ENCODE data around the gene HIF3A. TPM values are rescaled to one million over a fixed set of nuclear protein-coding genes. Genes with fewer than 3 reads are reported as not detected.

Gene HIF3A
- total RNA-seq, 1 experiment from 2014 or later, result not detected

DNA sequence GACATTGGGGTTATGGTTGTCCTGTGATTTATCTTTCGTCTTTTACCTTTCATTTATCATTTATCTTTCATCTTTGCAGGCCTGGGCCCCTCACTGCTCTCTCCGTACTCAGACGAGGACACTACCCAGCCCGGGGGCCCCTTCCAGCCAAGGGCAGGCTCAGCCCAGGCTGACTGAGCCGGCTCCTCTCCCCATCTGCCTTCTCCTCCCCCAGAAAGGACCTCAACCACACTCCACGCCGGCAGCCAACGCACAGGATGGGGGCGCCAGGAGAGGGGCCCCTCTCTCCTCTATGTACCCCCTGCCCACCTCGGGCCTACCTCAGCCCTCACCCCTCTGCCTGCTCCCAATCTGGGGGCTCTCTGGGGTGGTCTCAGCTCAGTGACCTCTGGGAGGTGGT lies 42.6 kb downstream of the HIF3A start:
- H3K27ac ChIP-seq (ENCODE audit: low read length), result no peak overlapping the region
- CTCF ChIA-PET, result no interaction called here
- in situ Hi-C loops (cut with HindIII; ENCODE audit: low pct_unique_long_range_greater_than_20kb, low sequenced_read_pairs), result no loop called here
- DNase-seq (ENCODE audit: low read depth, low spot score) (no peak), ATAC-seq (no peak)
- TF ChIP-seq TCF7L2 (IDR thresholded peaks at IDR 0.05; ENCODE audit: low read depth, low read length), result no peak
- no peak for TF ChIP-seq REST (IDR thresholded peaks at IDR 0.05; ENCODE audit: insufficient read depth in 1 of 2, low read depth in 2 of 2, low read length in 1 of 2)
- no peak for TF ChIP-seq SIN3A (IDR thresholded peaks at IDR 0.05; ENCODE audit: borderline replicate concordance, insufficient read depth, low read depth, low read length)
- BruUV-seq (replicated peaks), result no TSS peak
- no peak overlapping the region for H3K4me3 ChIP-seq (ENCODE audit: low read depth in 2 of 2, low read length in 2 of 2)
- no peaks in the 10 kb centered on the region for H3K27me3 ChIP-seq (ENCODE audit: control insufficient read depth, insufficient read depth, low read length)
- no peaks in the 10 kb centered on the region for H3K36me3 ChIP-seq (ENCODE audit: control insufficient read depth, insufficient read depth, low read length)
- POLR2A ChIA-PET, result no interaction called here
- H3K9me3 ChIP-seq (ENCODE audit: control insufficient read depth, insufficient read depth, low read depth, low read length), result no peaks in the 10 kb centered on the region
- H3K4me1 ChIP-seq (ENCODE audit: control insufficient read depth, insufficient read depth, low read length), result no peaks in the 10 kb centered on the region
- intact Hi-C loops (cut with micrococcal nuclease; ENCODE audit: unreplicated experiment), result no loop called here

DNA sequence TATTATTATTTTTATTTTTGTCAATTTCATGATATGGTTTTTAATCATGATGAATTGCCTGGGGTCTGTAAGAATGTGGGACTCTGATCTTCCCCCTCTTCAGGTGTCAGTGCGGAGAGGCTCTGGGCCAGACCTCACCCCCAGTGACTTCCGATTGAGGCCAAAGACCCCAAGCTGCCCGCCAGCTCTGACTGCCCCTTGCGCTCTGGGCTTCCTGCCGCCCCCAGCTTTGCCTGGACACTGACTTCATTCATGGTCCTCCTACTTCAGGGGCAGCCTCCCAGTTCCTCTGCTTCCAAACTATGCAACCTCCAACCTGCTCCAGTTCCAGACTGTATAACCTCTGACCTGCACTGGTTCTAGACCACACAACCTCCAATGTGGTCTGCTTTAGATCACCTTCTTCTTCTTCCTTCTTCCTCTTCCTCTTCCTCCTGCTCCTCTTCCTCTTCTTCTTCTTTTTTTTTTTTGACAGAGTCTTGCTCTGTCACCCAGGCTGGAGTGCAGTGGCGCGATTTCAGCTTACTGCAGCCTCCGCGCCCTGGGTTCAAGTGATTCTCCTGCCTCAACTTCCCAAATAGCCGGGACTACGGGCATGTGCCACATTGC lies 43.3 kb downstream of the HIF3A start:
- H3K4me3 ChIP-seq (ENCODE audit: low read depth in 2 of 2, low read length in 2 of 2), result no peak overlapping the region
- ATAC-seq (no peak), DNase-seq (ENCODE audit: low read depth, low spot score) (no peak)
- BruUV-seq (replicated peaks), result no TSS peak
- H3K9me3 ChIP-seq (ENCODE audit: control insufficient read depth, insufficient read depth, low read depth, low read length), result no peaks in the 10 kb centered on the region
- no peaks in the 10 kb centered on the region for H3K27me3 ChIP-seq (ENCODE audit: control insufficient read depth, insufficient read depth, low read length)
- CTCF ChIA-PET, result no interaction called here
- no peak for TF ChIP-seq SIN3A (IDR thresholded peaks at IDR 0.05; ENCODE audit: borderline replicate concordance, insufficient read depth, low read depth, low read length)
- TF ChIP-seq POLR2AphosphoS5 (IDR thresholded peaks at IDR 0.05; ENCODE audit: low read depth, low read length), result no peak
- TF ChIP-seq, protein P1, sequence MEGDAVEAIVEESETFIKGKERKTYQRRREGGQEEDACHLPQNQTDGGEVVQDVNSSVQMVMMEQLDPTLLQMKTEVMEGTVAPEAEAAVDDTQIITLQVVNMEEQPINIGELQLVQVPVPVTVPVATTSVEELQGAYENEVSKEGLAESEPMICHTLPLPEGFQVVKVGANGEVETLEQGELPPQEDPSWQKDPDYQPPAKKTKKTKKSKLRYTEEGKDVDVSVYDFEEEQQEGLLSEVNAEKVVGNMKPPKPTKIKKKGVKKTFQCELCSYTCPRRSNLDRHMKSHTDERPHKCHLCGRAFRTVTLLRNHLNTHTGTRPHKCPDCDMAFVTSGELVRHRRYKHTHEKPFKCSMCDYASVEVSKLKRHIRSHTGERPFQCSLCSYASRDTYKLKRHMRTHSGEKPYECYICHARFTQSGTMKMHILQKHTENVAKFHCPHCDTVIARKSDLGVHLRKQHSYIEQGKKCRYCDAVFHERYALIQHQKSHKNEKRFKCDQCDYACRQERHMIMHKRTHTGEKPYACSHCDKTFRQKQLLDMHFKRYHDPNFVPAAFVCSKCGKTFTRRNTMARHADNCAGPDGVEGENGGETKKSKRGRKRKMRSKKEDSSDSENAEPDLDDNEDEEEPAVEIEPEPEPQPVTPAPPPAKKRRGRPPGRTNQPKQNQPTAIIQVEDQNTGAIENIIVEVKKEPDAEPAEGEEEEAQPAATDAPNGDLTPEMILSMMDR (IDR thresholded peaks at IDR 0.05), result no peak
- TF ChIP-seq REST (IDR thresholded peaks at IDR 0.05; ENCODE audit: insufficient read depth in 1 of 2, low read depth in 2 of 2, low read length in 1 of 2), result no peak
- TF ChIP-seq TCF7L2 (IDR thresholded peaks at IDR 0.05; ENCODE audit: low read depth, low read length), result no peak
- intact Hi-C loops (cut with micrococcal nuclease; ENCODE audit: unreplicated experiment) (no loop called here), in situ Hi-C loops (cut with HindIII; ENCODE audit: low pct_unique_long_range_greater_than_20kb, low sequenced_read_pairs) (no loop called here)
- no peaks in the 10 kb centered on the region for H3K36me3 ChIP-seq (ENCODE audit: control insufficient read depth, insufficient read depth, low read length)
- POLR2A ChIA-PET, result no interaction called here
- H3K4me1 ChIP-seq (ENCODE audit: control insufficient read depth, insufficient read depth, low read length), result no peaks in the 10 kb centered on the region
- no peak overlapping the region for H3K27ac ChIP-seq (ENCODE audit: low read length)
